ENCODE results near the gene OR7G3.

Gene OR7G3

GRCh38 chr19:9126900-9127405 is at the start of gene OR7G3:
Gene OR7G3, minus strand, starts transcription at chr19:9126950. Its CDS starts 0 bp downstream, at chr19:9126950.
- Histone ChIP-seq H3K79me2 (ENCODE audit: control insufficient read depth, low read length) (no peaks in the 10 kb centered on the region), H3K27me3 (ENCODE audit: control insufficient read depth, low read length) (no peaks in the 10 kb centered on the region), H3K27ac (ENCODE audit: low read depth, low read length) (no peak within 1 kb of the TSS), H3K9me3 (ENCODE audit: control insufficient read depth, insufficient read depth, low read length) (no peaks in the 10 kb centered on the region), H3F3A (ENCODE audit: control insufficient read depth, insufficient read depth) (no peaks in the 10 kb centered on the region), H3K36me3 (ENCODE audit: control insufficient read depth, low read length) (no peaks in the 10 kb centered on the region), H3K9me2 (replicated peaks; ENCODE audit: control insufficient read depth, low read length) (no peaks in the 10 kb centered on the region), H3K4me3 (ENCODE audit: low read length) (no peak within 1 kb of the TSS), H3K4me1 (ENCODE audit: control insufficient read depth, low read length) (no peaks in the 10 kb centered on the region), H4K20me1 (ENCODE audit: control insufficient read depth, insufficient read depth, low read depth, low read length) (no peaks in the 10 kb centered on the region), H3K4me2 (ENCODE audit: low read length) (no peak within 1 kb of the TSS)
- TF ChIP-seq CTCF (IDR thresholded peaks at IDR 0.05; ENCODE audit: low read depth, low read length, poor library complexity, severe bottlenecking) (no peak), EZH2phosphoT487 (IDR thresholded peaks at IDR 0.05; ENCODE audit: borderline replicate concordance, low read length) (no peak)

DNA sequence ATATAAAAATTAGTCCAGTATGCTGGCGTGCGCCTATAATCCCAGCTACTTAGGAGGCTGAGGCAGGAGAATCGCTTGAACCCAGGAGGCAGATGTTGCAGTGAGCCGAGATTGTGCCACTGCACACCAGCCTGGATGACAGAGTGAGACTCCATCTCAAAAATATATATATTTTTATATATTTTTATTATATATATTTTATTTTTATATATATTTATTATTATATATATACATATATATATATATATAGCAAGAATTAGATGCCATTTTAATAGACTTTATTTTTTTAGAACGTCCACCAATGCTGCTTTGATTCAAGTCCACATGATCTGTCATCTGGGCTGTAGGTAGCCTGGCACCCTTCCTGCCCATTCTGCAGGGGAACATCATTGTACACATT is 48.6 kb upstream of the OR7G3 start:
- Histone ChIP-seq H3K9me3 (ENCODE audit: control insufficient read depth, insufficient read depth, low read length) (no peaks in the 10 kb centered on the region), H3K4me1 (ENCODE audit: control insufficient read depth, low read length) (no peaks in the 10 kb centered on the region), H3K4me3 (ENCODE audit: low read length) (no peak overlapping the region), H3K27me3 (ENCODE audit: control insufficient read depth, low read length) (no peaks in the 10 kb centered on the region), H3K79me2 (ENCODE audit: control insufficient read depth, low read length) (no peaks in the 10 kb centered on the region), H4K20me1 (ENCODE audit: control insufficient read depth, insufficient read depth, low read depth, low read length) (no peaks in the 10 kb centered on the region), H3F3A (ENCODE audit: control insufficient read depth, insufficient read depth) (no peaks in the 10 kb centered on the region), H3K36me3 (ENCODE audit: control insufficient read depth, low read length) (no peaks in the 10 kb centered on the region), H3K9me2 (replicated peaks; ENCODE audit: control insufficient read depth, low read length) (no peaks in the 10 kb centered on the region), H3K4me2 (ENCODE audit: low read length) (no peak overlapping the region), H3K27ac (ENCODE audit: low read depth, low read length) (no peak overlapping the region)
- no peak for TF ChIP-seq EZH2phosphoT487 (IDR thresholded peaks at IDR 0.05; ENCODE audit: borderline replicate concordance, low read length)
- TF ChIP-seq CTCF (IDR thresholded peaks at IDR 0.05; ENCODE audit: low read depth, low read length, poor library complexity, severe bottlenecking): no peak

GRCh38 chr19:9171393-9171991 is 44.7 kb upstream of the OR7G3 start:
- Histone ChIP-seq H3K9me3 (ENCODE audit: control insufficient read depth, insufficient read depth, low read length) (no peaks in the 10 kb centered on the region), H4K20me1 (ENCODE audit: control insufficient read depth, insufficient read depth, low read depth, low read length) (no peaks in the 10 kb centered on the region), H3F3A (ENCODE audit: control insufficient read depth, insufficient read depth) (no peaks in the 10 kb centered on the region), H3K9me2 (replicated peaks; ENCODE audit: control insufficient read depth, low read length) (no peaks in the 10 kb centered on the region), H3K4me1 (ENCODE audit: control insufficient read depth, low read length) (no peaks in the 10 kb centered on the region), H3K4me2 (ENCODE audit: low read length) (no peak overlapping the region), H3K79me2 (ENCODE audit: control insufficient read depth, low read length) (no peaks in the 10 kb centered on the region), H3K36me3 (ENCODE audit: control insufficient read depth, low read length) (peaks cover 7% of the 10 kb centered on the region; the same call in 1 of the 2 replicates), H3K27ac (ENCODE audit: low read depth, low read length) (no peak overlapping the region), H3K4me3 (ENCODE audit: low read length) (no peak overlapping the region), H3K27me3 (ENCODE audit: control insufficient read depth, low read length) (no peaks in the 10 kb centered on the region)
- TF ChIP-seq CTCF (IDR thresholded peaks at IDR 0.05; ENCODE audit: low read depth, low read length, poor library complexity, severe bottlenecking): no peak
